Activated CD4-positive, alpha-beta memory T cell treated with anti-CD3 and anti-CD28 coated beads for 36 hours (primary cell): ENCODE results near the gene TTC7B. TPM values are rescaled to one million over a fixed set of nuclear protein-coding genes. Genes with fewer than 3 reads are reported as not detected.

Experiments
- CTCF ChIA-PET: fragments of 350-600 bp; sonication (Branson Sonifier 250); formaldehyde crosslinking; loops from one replicate; lab custom pipeline; 2021; ENCODE audit warnings: antibody characterized with exemption, inconsistent platforms; lab: Charles Lee
- POLR2A ChIA-PET: fragments of 350-600 bp; sonication (Branson Sonifier 250); formaldehyde crosslinking; loops from one replicate; lab custom pipeline; 2021; ENCODE audit warnings: antibody characterized with exemption; lab: Charles Lee
- DNase-seq: peaks from one replicate; pipeline ENCODE4 v3.0.0-alpha.2; 2020
- H3K27ac Mint-ChIP-seq: one replicate; pipeline ENCODE4 v1.8.0; 2021; ENCODE audit warnings: mixed read lengths
- H3K27me3 Mint-ChIP-seq: one replicate; pipeline ENCODE4 v1.8.0; 2021; ENCODE audit warnings: mixed read lengths
- H3K36me3 Mint-ChIP-seq: one replicate; pipeline ENCODE4 v1.8.0; 2021; ENCODE audit warnings: mixed read lengths
- H3K4me1 Mint-ChIP-seq: one replicate; pipeline ENCODE4 v1.8.0; 2021; ENCODE audit warnings: low read depth, mixed read lengths
- H3K4me3 Mint-ChIP-seq: one replicate; pipeline ENCODE4 v1.8.0; 2021; ENCODE audit warnings: mild to moderate bottlenecking, mixed read lengths
- H3K9me3 Mint-ChIP-seq: one replicate; pipeline ENCODE4 v1.8.0; 2021; ENCODE audit warnings: mixed read lengths
- intact Hi-C: fragments of 100-400 bp; cut with micrococcal nuclease; formaldehyde crosslinking; loops from one replicate; pipeline ENCODE4 v1.15.1; 2023
- total RNA-seq, 2 experiments: library from RNA; stranded (reverse); gene quantifications; one replicate each; pipeline ENCODE4 v1.2.3, GENCODE V29; 2021

The TTC7B gene
- total RNA-seq, 2 experiments from 2014 or later: 9.3 to 12.4 TPM

DNA sequence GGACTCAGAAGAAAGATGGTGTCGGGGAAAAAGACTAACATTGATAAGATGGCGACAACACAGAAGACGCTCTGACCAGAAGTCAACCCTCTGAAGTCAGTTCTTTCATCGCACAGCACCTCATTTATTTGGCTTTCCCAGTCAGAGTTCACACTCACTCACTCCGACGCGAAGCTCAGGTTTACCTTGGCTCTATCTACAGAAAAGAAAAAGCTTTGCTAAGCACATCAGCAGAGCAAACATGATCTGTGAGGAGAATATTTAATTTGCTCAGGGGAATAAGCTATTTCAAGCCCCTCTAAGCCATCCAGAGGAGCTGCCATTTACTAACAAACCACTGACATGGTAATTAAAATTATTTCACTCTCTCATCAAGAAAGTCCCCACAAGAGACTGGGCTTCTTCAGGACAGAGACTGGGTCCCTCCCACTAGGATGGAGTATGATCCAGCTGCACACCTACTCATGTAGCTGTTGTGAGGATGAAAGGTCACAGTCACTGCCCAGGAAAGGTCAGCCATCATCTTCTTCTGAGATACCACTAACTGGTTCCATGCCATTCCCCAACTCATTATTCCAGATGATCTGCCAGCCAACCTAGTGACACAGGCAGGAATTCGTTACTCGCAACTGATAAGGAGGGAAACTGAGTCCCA, 111.4 kb downstream of the TTC7B start:
- intact Hi-C loops: no loop called here
- H3K27ac Mint-ChIP-seq: no peak overlapping the region
- CTCF ChIA-PET: interaction anchor here (1.1 kb wide), 1 partner anchor 9 kb away, joined by 3 read pairs; no protein-coding TSS in a partner anchor

DNA sequence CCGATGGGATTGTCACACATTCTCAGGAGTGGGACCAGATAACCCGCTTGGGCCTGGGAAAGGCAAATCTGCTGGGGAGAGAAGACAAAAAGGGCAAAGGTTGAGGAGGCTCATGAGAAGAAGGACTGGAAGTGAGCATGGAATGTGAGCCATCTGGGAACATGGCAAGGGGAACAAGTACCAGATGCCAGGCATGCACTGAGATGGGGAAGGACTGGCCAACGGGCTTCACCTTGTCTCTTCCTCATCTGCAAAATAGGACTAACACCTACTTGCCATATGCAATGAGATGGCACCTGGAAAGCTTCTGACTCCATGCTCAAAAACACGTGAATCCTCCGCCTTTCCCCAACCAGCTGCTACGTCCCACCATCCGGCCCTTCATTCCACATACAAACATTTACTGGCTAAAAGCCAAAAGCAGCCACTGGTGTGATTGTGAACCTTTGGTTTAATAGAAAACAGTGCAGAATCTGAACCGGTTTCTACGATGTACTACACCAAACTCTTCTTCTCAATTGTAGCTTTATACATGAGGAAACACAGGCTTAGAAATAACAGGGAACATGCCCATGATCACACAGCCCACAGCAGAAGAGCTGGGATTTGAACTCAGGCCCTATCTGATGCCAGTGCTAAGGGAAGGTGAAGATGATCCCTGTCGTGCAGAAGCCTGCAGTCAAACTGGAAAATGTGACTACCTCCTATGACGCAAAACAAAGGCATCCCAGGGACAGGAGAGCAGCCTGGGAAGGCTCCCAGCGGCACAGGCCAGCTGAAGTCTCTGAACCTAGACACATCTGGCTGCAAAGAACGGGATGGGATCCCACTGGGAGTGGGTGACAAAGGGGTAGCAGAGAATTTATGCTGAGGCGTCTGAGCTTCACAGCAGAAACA, 112.1 kb downstream of the TTC7B start:
- ChIA-PET POLR2A (no interaction called here), CTCF (interaction anchor here (1.1 kb wide), 1 partner anchor 10 kb away, joined by 3 read pairs; no protein-coding TSS in a partner anchor)
- Mint-ChIP-seq H3K4me1 (no peaks in the 10 kb centered on the region), H3K27ac (no peak overlapping the region), H3K36me3 (no peaks in the 10 kb centered on the region), H3K27me3 (peaks cover 1% of the 10 kb centered on the region), H3K4me3 (no peak overlapping the region), H3K9me3 (no peaks in the 10 kb centered on the region)
- DNase-seq: no peak
- intact Hi-C loops: no loop called here

More for the DNA sequence above, 111.4 kb downstream of the TTC7B start:
- Mint-ChIP-seq H3K9me3 (no peaks in the 10 kb centered on the region), H3K4me3 (no peak overlapping the region), H3K36me3 (no peaks in the 10 kb centered on the region), H3K27me3 (peaks cover 1% of the 10 kb centered on the region), H3K4me1 (no peaks in the 10 kb centered on the region)
- POLR2A ChIA-PET: no interaction called here
- DNase-seq: no peak

DNA sequence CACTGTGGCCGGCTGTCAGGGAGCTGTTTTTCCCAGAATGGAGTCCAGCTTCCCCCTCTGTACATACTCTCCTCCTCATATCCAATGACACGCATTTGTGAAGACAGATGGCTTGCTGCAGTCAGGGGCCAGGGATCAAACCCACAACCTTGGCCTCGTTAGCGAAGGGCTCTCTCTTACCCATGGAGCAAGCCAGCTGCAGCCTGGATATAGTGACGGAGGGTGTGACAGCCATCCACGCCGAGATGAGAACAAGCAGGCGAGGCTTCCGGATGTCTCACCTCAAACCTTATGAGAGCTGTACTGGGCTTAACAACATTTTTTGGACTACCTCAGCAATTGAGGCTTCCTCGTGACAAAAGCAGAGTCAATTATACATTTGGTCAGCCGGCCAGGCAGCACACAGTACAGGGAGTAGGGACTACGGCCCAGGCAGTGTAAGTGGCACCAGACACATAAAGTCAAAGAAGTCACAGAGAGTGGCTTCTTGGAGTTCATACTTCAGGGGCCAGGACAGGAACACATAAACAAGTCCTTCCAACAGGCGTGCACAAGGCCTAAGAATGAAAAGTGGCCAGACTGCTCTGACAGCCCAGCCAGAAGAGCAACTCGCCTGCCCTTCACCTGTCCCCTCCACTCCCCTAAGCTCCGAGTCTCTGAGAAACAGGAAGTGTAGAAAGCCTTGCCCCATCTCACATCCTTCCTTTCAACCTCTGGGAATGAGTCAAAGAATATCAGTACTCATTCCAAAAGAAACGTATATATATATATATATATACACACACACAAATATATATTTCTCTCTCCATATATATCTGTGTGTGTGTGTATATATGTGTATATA, 115.1 kb downstream of the TTC7B start:
- Mint-ChIP-seq H3K36me3 (no peaks in the 10 kb centered on the region), H3K27me3 (no peaks in the 10 kb centered on the region), H3K27ac (no peak overlapping the region), H3K9me3 (no peaks in the 10 kb centered on the region), H3K4me3 (no peak overlapping the region), H3K4me1 (no peaks in the 10 kb centered on the region)
- intact Hi-C loops: no loop called here
- POLR2A ChIA-PET: interaction anchor here (0.7 kb wide), 1 partner anchor 14 kb away, joined by 3 read pairs; no protein-coding TSS in a partner anchor
- DNase-seq: no peak
- CTCF ChIA-PET: interaction anchor here (0.7 kb wide), 1 partner anchor 10 kb away, joined by 4 read pairs; no protein-coding TSS in a partner anchor

DNA sequence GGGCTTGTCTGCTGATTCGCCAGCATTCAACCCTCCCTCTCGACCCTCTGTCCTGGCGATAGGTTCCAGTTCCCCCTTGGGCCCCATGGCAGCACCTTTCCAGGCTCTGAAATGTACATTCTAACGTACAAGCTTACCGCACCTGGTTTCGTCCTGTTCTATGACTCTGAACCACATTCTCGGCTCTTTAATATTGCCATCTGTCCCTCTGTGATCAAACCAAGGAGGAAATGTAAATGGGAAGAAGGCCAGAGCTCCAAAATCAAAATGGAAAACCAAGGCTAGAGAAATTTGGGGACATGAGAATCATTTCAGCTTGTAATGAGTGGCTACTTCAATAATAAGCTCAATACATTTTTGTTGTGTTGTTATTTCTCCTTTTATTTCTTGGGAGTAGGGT, 117.2 kb downstream of the TTC7B start:
- intact Hi-C loops: loop anchor here (5.0 kb wide), 1 partner anchor 397 kb away; no protein-coding TSS in a partner anchor
- H3K9me3 Mint-ChIP-seq: no peaks in the 10 kb centered on the region
- ChIA-PET CTCF (interaction anchor here (0.9 to 2.7 kb wide), 6 partner anchors 17 to 300 kb away, joined by 3 to 19 read pairs (median 3); no protein-coding TSS in a partner anchor), POLR2A (no interaction called here)
- H3K36me3 Mint-ChIP-seq: no peaks in the 10 kb centered on the region
- no peaks in the 10 kb centered on the region for H3K4me1 Mint-ChIP-seq
- H3K4me3 Mint-ChIP-seq: no peak overlapping the region
- H3K27me3 Mint-ChIP-seq: no peaks in the 10 kb centered on the region
- no peak for DNase-seq
- H3K27ac Mint-ChIP-seq: no peak overlapping the region

DNA sequence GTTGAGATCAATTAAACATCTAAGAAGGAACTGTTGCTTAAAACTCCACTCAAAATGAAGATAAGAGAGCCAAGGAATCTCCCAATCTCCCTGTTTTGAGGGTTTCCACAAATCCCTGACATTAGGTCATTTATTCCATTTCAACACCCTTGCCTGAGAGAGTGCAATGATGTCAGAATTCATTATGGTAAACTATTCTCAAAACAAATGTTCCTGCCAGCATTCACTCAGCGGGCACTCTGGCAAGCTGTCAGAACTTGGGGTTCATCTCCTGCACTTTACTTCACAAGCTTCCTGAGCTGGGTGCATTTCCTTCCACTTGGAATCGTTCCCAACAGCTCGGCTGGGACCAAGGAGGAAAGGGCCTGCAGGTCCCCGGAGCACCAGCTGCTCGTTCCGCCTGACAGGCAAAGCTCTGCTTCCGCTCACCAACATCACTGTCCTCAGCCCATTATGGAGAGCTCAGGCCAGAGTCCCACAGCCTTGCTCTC, 117.8 kb downstream of the TTC7B start:
- DNase-seq: no peak
- no peaks in the 10 kb centered on the region for H3K27me3 Mint-ChIP-seq
- POLR2A ChIA-PET: no interaction called here
- CTCF ChIA-PET: interaction anchor here (0.7 to 3.2 kb wide), 20 partner anchors 10 to 759 kb away, joined by 3 to 19 read pairs (median 5); partner anchors contain the start of gene NRDE2
- H3K36me3 Mint-ChIP-seq: no peaks in the 10 kb centered on the region
- no peaks in the 10 kb centered on the region for H3K9me3 Mint-ChIP-seq
- H3K4me1 Mint-ChIP-seq: no peaks in the 10 kb centered on the region
- intact Hi-C loops: loop anchor here (5.0 kb wide), 1 partner anchor 396 kb away; no protein-coding TSS in a partner anchor
- no peak overlapping the region for H3K4me3 Mint-ChIP-seq
- H3K27ac Mint-ChIP-seq: no peak overlapping the region

DNA sequence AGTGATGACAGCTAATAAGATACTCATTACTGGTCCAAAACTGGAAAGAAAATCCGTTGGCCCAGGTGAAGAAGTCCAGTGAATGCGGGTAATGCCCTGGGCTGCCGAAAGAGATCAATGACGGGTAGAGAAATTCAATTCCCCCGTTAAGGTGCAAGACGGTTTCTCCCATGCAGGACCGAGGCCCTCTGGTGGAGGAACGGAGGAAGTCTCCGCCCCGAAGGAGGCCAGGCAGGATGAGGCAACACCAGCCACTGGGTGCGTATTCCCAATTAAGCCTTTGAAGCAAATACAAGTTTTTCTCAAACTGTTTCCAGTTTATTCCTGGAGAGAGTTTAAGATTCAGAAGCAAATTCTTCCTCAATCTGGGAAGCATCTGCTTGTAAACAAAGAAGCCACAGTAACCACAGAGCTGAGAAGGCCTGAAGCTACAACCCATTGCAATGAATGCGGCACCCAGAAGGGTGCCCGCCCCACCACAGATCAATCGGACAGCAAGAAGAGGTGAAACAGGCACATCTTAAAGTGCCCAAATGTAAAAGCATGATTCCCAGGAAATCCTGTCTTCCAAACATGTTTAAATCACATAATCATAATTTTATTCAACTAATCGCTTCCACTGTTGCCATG, 118.5 kb downstream of the TTC7B start:
- CTCF ChIA-PET: interaction anchor here (0.6 to 3.2 kb wide), 37 partner anchors 8 to 1509 kb away, joined by 3 to 19 read pairs (median 4); partner anchors contain the start of gene NRDE2
- Mint-ChIP-seq H3K27me3 (no peaks in the 10 kb centered on the region), H3K9me3 (no peaks in the 10 kb centered on the region), H3K4me3 (no peak overlapping the region), H3K4me1 (no peaks in the 10 kb centered on the region), H3K27ac (no peak overlapping the region), H3K36me3 (no peaks in the 10 kb centered on the region)
- peak; percentile 84 for DNase-seq
- intact Hi-C loops: loop anchor here (1.0 to 5.0 kb wide), 2 partner anchors 298 to 395 kb away; no protein-coding TSS in a partner anchor
- POLR2A ChIA-PET: no interaction called here

DNA sequence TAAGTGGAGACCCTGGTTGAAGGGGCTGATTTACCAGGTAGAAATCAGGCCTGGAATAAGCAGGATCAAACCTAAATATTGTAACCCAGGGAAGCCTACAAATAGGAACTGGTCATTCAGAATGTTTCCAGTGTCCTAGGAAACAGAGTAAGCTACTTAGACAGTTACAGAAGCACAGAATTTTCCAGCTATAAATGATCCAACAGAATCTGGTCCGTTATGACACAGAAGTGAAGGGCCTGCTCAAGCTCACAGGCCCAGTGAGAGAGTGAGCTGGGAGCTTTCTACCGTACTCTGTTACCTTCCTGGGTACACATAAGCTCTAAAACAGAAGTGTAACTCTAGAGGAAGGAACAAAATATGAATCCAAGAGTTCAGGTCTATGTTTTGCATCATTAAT, 119.1 kb downstream of the TTC7B start:
- ChIA-PET POLR2A (interaction anchor here (0.9 kb wide), 1 partner anchor 300 kb away, joined by 3 read pairs; no protein-coding TSS in a partner anchor), CTCF (interaction anchor here (0.6 to 3.2 kb wide), 40 partner anchors 9 to 1508 kb away, joined by 3 to 19 read pairs (median 4); partner anchors contain the start of gene NRDE2)
- no peak overlapping the region for H3K4me3 Mint-ChIP-seq
- intact Hi-C loops: loop anchor here (1.0 to 5.0 kb wide), 2 partner anchors 298 to 395 kb away; no protein-coding TSS in a partner anchor
- DNase-seq: no peak
- no peaks in the 10 kb centered on the region for H3K9me3 Mint-ChIP-seq
- H3K4me1 Mint-ChIP-seq: no peaks in the 10 kb centered on the region
- H3K36me3 Mint-ChIP-seq: no peaks in the 10 kb centered on the region
- no peaks in the 10 kb centered on the region for H3K27me3 Mint-ChIP-seq
- H3K27ac Mint-ChIP-seq: no peak overlapping the region

DNA sequence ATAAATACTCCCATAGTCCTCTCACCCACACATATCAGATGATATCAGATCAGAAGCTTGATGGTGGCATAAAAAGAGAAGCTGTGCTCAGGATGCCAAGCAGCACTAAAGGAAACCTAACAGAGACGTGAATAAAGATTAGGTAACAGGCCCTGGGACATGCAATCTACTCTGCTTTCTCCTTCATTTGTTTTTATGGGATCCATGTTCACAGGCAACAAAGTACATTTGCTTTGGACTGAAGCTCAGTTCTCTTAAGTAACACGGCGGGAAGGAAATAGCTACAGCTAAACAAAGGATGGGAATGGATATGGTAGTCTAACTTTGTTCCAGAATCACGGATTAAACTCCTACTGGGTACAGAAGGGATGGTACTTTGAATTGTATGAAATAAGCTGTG, 119.5 kb downstream of the TTC7B start:
- no peaks in the 10 kb centered on the region for H3K36me3 Mint-ChIP-seq
- no peaks in the 10 kb centered on the region for H3K9me3 Mint-ChIP-seq
- H3K27me3 Mint-ChIP-seq: no peaks in the 10 kb centered on the region
- H3K4me1 Mint-ChIP-seq: no peaks in the 10 kb centered on the region
- no peak overlapping the region for H3K4me3 Mint-ChIP-seq
- ChIA-PET CTCF (interaction anchor here (0.6 to 3.2 kb wide), 38 partner anchors 9 to 1508 kb away, joined by 3 to 19 read pairs (median 4); no protein-coding TSS in a partner anchor), POLR2A (interaction anchor here (0.9 kb wide), 1 partner anchor 299 kb away, joined by 3 read pairs; no protein-coding TSS in a partner anchor)
- intact Hi-C loops: loop anchor here (1.0 to 5.0 kb wide), 2 partner anchors 297 to 394 kb away; no protein-coding TSS in a partner anchor
- H3K27ac Mint-ChIP-seq: no peak overlapping the region
- DNase-seq: no peak

DNA sequence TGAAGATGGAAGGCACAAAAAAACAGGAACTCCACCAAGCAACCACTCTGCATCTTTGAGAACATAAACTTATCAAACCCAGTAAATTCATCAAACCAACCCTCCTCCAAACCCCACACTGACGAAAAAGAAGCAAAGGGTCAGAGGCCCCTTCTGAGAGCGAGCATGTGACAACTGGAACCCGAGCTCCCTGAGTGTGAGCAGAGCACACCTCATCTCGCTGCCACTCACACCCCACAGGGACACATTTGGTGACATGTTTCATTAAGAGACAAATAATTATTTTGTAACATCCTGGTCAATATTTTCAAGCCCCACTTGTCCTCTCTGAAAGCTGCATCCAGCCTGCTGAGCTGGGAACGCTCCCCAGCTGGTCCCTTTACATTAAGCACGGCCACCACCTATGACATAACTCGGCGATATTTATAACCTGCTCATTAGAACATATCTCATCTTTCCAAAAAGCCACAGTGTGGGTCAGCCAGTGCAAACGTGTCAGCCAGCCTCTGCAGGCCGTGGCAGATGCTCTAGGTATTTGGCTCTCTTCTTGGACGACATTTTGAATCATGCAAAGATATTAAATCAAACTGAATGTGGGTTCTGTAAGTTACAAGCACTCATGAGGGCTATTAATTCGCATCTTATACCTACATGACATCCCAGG, 120.1 kb downstream of the TTC7B start:
- DNase-seq: no peak
- ChIA-PET POLR2A (interaction anchor here (0.9 kb wide), 1 partner anchor 299 kb away, joined by 3 read pairs; no protein-coding TSS in a partner anchor), CTCF (interaction anchor here (0.9 to 3.2 kb wide), 17 partner anchors 9 to 407 kb away, joined by 3 to 19 read pairs (median 6); no protein-coding TSS in a partner anchor)
- Mint-ChIP-seq H3K9me3 (no peaks in the 10 kb centered on the region), H3K36me3 (no peaks in the 10 kb centered on the region), H3K4me3 (no peak overlapping the region), H3K4me1 (no peaks in the 10 kb centered on the region), H3K27ac (no peak overlapping the region), H3K27me3 (no peaks in the 10 kb centered on the region)
- intact Hi-C loops: loop anchor here (5.0 kb wide), 1 partner anchor 394 kb away; no protein-coding TSS in a partner anchor

DNA sequence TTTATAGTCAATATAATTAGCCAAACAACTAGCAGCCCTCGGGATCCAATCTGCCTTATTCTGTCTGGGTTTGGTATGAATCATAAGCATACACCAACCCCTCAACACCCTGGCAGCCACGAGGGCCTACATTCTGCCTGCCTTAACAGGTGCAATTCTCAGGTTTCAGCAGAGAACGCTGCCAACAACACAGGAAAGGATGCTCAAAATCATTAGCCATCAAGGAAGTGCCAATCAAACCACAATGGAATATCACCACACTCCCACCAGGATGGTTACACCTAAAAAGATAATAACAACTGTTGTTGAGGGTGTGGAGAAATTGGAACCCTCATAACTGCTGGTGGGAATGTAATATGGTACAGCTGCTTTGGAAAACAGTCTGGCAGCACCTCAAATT, 122.8 kb downstream of the TTC7B start:
- no peak overlapping the region for H3K4me3 Mint-ChIP-seq
- intact Hi-C loops: no loop called here

More for the DNA sequence above, 122.8 kb downstream of the TTC7B start:
- H3K36me3 Mint-ChIP-seq: no peaks in the 10 kb centered on the region
- no peaks in the 10 kb centered on the region for H3K4me1 Mint-ChIP-seq
- H3K27ac Mint-ChIP-seq: no peak overlapping the region
- H3K9me3 Mint-ChIP-seq: no peaks in the 10 kb centered on the region
- POLR2A ChIA-PET: no interaction called here
- CTCF ChIA-PET: no interaction called here
- no peaks in the 10 kb centered on the region for H3K27me3 Mint-ChIP-seq
- DNase-seq: no peak
